T-helper 22 cell (primary cell): ENCODE results near the gene LCMT2.

Source experiments
- DNase-seq: peaks from one replicate; pipeline ENCODE4 v3.0.0-alpha.2; 2020; ENCODE audit warnings: low read depth

LCMT2 gene, protein sequence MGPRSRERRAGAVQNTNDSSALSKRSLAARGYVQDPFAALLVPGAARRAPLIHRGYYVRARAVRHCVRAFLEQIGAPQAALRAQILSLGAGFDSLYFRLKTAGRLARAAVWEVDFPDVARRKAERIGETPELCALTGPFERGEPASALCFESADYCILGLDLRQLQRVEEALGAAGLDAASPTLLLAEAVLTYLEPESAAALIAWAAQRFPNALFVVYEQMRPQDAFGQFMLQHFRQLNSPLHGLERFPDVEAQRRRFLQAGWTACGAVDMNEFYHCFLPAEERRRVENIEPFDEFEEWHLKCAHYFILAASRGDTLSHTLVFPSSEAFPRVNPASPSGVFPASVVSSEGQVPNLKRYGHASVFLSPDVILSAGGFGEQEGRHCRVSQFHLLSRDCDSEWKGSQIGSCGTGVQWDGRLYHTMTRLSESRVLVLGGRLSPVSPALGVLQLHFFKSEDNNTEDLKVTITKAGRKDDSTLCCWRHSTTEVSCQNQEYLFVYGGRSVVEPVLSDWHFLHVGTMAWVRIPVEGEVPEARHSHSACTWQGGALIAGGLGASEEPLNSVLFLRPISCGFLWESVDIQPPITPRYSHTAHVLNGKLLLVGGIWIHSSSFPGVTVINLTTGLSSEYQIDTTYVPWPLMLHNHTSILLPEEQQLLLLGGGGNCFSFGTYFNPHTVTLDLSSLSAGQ

DNA sequence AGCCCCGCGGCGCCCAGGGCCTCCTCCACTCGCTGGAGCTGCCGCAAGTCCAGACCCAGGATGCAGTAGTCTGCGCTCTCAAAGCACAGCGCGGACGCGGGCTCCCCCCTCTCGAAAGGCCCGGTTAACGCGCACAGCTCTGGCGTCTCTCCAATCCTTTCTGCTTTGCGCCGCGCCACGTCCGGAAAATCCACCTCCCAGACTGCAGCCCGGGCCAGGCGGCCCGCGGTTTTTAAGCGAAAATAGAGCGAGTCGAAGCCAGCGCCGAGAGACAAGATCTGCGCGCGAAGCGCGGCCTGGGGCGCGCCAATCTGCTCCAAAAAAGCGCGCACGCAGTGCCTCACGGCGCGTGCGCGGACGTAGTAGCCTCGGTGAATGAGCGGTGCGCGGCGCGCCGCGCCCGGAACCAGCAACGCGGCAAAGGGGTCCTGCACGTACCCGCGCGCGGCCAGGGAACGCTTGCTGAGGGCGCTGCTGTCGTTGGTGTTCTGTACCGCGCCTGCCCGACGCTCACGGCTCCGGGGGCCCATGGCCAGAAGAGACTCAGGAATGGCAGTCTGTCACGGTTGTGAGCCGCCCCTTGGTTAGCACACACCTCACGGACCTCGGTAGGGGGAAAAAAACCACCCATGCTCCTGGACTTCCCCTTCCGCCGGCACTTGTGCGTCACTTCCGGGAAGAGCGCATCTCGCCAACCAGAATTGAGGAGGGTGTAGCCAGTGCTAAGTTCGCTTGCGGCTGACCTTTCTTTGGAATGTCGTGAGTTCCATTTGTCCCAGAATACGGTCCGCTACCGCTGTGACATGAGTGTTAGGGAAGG lies at the start of gene LCMT2:
Gene LCMT2 (minus strand): TSS at position 614 of the 820 bp plus-strand sequence. CDS start 84 bp downstream, at position 530.
- DNase-seq: peak; percentile 84

DNA sequence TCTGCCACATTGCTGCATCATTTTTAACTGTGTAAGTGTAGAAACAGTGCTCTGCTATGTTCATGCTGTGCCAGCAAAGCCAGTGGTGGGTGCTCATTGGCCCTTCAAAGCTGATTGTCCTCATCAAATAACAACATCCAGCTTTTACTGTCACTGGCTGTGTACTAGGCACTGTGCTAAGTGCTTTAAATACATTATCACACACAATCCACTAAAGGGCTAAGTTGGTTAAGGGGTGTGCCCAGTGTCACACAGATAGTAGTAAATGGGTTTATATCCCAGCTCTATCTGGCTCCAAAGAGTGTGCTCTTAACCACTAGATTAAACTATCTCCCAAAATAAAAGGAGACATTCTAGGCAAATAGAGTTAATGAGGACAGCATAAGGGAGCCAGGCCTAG lies 48.2 kb upstream of the LCMT2 start:
- DNase-seq: no peak

DNA sequence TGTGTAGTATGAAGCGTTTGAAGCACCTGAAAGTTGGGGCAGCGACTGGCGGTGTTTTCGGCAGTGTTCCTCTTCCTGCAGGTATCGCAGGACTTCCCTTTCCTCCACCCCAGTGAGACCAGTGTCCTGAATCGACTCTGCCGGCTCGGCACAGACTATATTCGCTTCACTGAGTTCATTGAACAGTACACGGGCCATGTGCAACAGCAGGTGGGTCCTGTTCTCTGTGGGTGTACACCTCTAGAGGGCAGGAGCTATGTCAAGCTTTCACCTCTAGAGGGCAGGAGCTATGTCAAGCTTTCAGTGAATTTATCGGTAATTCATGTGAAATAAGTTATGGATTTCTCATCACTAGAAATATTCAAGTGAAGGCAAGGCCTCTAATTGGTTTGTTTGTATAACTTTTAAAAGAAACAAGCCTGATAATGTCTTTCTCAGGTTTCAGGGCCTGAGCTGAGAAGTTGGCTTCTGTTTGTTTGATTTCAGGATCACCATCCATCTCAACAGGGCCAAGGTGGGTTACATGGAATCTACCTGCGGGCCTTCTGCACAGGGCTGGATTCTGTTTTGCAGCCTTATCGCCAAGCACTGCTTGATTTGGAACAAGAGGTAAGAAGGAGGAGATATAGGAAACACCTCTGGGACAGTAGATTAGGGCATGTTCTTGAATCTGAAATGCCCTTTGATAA lies 45.8 kb upstream of the LCMT2 start:
- DNase-seq: no peak

DNA sequence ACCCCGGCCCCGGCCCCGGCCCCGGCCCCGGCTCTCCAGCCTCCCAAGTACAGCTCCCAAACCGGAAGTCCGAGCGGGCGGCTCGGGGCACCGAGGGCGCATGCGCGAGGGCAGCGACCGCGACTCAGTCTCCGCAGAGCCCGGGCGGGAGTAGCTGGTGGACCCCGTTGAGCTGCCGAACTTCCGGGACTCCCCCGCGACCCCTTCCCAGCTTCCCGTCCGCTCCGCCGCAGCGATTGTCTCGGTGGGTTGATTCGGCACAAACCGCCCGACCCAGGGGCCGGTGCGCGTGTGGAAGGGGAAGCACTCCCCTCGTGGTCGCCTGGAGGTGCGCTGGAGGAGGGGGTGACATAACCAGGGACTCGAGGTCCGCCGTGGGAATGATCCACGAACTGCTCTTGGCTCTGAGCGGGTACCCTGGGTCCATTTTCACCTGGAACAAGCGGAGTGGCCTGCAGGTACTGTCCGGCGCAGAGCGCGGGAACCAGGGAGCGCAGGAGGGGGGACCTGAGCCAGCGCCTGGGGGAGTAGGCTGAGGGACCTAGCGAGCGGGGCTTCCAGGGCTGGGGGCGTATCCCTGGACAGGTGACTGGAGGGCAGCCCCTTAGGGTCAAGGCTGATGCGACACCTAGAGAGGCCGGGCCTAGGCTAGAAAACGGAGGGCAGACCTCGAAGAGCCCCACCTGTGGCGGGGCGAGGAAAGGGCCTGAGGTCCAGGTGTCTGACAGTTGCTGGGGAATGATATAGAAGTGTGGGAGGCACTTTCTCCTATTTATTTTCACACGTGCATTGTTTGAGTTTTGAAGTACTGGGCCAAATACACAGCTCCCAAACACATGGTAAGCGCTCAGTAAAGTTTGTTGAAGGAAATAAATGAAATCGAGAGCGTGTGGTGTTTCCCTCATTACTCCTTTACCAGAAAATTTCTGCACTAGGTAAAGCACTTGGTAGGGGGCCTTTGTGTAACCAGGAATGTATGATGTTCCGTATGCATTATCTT lies 40.9 kb upstream of the LCMT2 start, which contains the start of the genes TUBGCP4 and ZSCAN29:
Gene TUBGCP4 (plus strand): TSS at position 127 of the 1,000 bp plus-strand sequence. CDS start 254 bp downstream, at position 381.
Gene ZSCAN29 (minus strand): TSS at position 69 of the 1,000 bp plus-strand sequence. CDS start 1,130 bp downstream, outside the sequence.
- DNase-seq: peak; percentile 44

DNA sequence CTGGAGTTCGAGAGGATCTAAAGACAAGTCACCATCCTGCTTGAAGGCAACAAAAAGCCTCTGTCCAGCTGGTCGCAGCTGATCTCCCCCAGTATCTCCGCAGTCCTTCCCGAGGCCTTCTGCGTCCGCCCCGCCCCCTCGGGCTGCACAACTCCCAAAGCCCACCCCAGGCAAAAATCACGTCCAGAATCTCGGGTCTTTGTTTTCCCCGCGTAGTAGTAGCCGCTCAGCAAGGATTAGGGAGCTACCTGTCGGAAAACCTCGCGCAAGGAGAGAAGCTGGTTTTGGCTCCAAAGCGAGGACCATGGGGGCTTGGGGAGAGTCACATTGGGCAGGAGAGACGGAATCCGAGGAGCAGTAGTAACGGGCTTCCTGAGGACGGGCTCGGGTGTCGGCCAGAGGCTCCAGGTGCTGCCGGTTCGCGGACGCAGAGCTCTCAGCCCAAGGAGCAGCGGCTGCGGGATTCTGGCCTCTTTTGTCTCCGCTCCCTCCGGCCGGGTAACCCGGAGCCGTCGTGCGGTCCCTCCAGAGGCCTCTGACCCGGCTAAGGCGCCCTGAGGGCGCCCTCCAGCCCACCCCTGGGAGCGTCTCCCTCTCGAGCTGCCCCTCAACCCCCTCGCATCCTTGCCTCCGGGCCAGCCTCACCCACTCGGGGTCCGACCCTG lies 40.1 kb upstream of the LCMT2 start:
- no peak for DNase-seq

DNA sequence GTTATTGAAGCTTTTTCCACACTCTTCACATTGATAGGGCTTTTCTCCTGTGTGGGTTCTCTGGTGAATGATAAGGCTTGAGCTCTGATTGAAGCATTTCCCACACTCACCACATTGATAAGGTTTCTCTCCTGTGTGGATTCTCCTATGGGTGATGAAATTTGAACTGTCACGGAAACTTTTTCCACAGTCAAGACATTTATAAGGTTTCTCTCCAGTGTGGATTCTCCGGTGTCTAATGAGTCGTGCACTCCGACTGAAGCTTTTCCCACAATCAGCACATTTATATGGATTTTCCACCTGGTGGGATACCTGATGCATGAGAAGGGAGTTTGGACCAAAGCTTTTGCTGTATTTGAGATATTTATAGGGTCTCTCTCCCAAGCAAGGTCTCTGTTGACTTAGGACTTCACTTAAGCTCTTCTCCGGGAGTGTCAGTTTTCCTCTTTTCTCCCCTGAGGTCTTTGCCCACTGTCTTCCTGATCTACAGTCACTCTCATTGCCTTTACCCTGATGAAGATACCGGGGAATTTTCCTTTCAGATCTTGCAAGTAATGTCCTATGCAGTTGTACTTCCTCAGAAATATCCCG lies 31.0 kb upstream of the LCMT2 start:
- DNase-seq: no peak

DNA sequence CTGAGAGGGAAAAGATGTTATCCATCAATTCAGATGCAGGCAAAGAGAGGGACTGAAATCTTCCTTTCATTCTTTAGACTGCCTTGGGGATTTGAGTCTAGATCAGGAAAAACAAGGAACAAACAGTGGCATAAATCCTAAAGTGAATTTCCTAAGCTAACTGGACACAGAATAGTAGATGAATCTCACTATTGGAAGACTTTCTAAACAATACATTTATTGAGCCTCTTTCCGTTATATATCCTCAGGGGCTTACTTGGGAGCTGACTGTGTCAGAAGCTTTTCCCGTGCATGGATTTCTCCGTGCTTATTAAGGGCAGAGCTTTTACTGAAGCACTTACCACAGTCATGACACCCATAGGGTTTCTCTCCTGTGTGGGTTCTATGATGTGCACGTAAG lies 30.4 kb upstream of the LCMT2 start:
- no peak for DNase-seq

DNA sequence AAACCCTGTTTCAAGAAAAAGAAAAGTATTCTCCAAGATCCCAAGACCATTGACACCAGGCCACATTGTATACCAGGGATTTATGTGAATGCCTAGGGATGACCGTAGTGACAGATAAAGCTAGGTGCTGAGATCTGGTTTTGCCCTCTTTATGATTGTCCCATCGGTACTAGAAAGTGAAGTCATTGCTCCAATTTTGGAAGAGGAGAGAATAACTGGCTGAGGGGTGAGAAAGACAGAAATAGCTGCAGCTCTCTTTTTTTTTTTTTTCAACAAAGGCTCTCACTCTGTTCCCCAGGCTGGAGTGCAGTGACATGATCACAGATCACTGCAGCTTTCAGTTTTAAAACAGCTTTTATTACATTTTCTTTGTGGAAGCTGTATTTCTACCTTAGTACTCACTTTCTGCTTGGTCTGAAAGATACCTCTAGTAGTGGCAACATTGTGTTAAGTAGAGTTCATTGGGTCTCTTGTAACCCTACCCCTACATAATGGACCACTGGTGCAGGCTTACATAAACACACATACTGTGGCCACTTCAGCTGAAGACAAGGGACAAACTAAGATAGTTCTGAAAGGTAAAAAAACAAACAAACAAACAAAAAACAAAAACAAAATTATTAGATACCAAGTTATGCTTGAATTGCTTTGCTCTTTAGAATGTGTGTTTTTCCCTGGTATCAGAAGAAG lies 22.5 kb upstream of the LCMT2 start:
- DNase-seq: no peak

DNA sequence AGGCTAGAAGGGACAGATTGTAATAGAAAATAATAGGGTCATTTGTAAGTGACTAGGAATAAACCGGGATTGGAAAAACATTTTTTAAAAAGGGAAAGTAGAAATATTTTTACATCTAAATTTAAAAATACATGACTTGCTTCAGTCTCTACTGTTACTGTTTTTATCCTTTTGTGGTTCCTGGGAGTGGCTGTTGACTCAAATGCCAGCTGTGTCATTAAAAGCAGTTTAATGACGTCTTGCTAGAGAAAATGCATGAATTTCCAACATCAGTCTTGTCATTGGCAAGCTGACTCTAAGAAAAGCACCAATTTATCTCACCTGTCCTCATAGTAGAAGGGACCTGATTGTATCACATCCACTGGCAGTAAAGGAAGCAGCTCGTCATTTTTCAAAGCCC lies 16.7 kb upstream of the LCMT2 start:
- DNase-seq: no peak

DNA sequence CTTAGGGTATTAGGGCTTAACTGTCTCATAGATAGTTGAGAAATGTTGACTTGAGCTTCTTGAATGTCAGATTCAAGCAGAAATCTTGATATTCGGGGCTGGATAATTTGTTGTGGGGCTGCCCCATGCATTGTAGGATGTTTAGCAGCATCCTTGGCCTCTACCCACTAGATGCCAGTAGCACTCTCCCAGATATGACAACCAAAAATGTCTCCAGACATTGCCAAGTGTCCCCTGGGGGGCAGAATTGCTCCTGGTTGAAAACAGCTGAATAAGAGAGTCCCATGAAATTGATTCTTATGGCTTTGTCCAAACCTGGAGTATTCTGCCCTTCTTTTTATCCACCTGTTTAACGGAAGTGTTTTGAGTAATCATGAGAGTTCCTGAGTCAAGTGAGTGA lies 15.9 kb upstream of the LCMT2 start:
- no peak for DNase-seq

DNA sequence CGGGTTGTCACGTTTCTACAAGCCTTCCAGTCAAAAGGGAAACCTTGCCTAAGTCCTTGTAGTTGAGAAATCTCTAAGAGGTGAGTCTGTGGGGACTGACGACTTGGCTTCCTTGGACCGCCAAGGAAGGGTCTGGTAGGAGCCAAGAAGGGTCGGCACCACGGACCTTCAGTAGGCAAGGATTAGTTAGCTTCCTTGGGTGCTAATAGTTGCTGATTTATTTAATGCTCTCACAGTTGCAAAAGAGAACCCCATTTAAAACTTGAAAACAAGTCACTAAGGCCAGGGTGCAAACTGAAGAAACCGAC lies 361 bp upstream of the LCMT2 start:
- DNase-seq: no peak

DNA sequence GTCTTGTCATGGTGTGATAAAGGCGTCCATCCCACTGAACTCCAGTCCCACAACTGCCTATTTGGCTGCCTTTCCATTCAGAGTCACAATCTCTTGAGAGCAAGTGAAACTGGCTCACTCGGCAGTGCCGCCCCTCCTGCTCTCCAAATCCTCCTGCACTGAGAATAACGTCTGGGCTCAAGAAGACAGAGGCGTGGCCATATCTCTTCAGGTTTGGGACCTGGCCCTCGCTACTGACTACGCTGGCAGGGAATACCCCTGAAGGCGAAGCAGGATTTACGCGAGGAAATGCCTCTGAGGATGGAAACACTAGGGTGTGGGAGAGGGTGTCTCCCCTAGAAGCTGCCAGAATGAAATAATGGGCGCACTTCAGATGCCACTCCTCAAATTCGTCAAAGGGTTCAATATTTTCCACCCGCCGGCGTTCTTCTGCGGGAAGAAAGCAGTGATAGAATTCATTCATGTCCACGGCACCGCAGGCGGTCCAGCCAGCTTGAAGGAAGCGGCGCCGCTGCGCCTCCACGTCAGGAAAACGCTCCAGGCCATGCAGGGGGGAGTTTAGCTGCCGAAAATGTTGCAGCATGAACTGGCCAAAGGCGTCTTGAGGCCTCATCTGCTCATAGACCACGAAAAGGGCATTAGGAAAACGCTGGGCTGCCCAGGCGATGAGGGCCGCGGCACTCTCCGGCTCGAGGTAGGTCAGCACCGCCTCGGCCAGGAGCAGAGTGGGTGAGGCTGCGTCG lies 985 bp downstream of the LCMT2 start:
- no peak for DNase-seq

DNA sequence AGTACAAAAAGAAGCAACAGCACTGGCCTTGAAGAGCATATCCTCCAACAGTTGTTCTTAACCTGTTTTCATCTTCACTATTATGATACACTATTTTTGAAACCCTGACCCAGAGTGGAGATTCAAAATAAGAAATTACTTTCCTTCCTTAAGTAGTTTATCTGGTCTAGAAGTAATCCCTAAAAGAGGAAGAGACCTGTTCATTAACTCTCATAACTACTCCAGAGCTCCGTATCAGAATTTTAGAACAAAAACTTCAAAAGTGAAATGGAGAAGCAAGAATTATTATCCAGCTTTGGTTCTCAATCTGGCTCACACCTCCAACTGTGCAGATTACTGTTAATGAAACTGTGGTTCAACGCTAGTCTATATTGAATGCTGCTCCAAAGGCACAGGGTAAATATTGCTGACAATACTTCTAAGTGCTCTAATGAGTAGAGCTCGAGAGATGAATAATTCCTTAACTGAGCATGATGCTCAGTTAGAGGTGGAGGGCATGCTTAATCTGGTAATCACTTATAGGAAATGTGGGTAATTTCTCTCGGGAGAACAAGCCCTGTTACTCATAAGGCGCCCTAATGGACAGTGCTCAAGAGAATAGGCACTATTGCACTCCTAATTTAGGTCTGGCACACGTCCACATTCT lies 5.2 kb downstream of the LCMT2 start:
- no peak for DNase-seq

DNA sequence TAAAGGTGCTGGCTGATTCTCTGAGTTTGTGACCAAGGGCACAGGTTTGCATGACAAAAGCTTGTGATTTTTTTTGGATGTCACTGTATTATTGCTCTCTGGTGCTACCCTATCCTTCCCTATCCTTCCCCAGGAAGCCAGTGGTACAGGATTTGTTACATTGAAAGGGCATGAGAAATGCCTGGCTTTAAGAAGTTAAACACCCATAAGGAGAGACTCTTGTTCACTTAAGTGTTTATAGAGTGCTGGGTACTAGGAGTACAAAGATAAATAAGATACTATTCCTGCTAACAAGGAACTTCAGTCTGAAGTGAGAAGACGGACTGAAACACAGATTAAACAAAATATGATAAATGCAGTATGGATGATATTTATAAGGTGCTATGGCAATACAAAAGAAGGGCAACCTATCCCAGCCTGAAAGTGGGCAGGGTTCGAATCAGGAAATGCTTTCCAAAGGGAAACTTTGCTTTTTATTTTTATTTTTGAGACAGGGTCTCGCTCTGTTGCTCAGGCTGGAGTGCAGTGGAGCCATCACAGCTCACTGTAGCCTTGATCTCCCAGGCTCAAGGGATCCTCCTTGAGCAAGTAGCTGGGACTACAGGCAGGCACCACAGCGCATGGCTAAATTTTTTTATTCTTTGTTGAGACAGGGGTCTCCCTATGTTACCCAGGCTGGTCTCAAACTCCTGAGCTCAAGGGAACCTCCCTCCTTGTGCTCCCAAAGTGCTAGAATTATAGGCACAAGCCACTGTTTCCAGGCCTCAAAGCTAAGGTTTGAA lies 11.2 kb downstream of the LCMT2 start:
- DNase-seq: no peak

DNA sequence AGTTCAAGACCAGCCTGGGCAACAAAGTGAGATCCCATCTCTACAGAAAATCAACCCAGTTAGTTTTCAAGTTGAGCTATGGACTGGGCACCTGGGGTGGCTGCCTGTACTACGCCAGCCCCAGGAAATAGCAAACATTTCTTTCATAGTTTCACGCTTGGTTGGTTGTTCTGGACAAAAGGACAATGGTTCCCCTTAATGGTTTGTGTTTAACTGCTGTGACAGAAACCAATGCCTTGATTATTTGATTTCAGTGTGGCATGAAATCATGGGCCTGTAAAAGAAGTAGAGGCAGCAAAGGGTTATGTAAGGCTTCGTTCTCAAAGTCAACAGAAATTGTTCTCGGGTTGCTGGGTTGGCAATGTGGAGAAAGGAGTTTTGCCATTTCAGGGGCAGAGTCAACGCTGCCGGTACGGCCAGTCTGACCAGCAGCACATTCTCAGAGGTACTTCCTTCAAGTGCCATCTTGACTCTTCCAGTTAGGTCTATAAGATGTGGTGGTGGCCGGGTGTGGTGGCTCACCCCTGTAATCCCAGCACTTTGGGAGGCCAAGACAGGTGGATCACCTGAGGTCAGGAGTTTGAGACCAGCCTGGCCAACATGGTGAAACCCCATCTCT lies 12.7 kb downstream of the LCMT2 start:
- DNase-seq: no peak

DNA sequence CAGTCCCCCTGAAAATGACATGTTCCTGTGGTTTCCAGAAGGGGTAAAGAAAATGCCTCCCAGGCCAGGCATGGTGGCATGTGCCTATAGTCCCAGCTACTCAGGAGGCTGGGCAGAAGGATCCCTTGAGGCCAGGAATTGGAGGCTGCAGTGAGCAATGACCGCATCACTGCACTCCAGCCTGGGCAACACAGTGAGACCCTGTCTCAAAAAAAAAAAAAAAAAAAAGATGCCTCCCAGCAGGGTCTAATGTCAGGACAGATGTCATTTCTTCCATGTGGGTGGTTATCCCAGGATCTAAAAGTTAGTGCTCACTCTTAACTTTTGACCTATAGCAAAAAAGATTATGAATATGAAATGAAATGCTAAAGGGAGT lies 13.4 kb downstream of the LCMT2 start:
- DNase-seq: no peak
